Measurements from ENCODE around the gene CSTB. TPM values are rescaled to one million over a fixed set of nuclear protein-coding genes. Genes with fewer than 3 reads are reported as not detected.

Gene CSTB
- total and polyA plus RNA-seq, 12 donors = 9.5 to 143 (median 60.6) TPM

DNA sequence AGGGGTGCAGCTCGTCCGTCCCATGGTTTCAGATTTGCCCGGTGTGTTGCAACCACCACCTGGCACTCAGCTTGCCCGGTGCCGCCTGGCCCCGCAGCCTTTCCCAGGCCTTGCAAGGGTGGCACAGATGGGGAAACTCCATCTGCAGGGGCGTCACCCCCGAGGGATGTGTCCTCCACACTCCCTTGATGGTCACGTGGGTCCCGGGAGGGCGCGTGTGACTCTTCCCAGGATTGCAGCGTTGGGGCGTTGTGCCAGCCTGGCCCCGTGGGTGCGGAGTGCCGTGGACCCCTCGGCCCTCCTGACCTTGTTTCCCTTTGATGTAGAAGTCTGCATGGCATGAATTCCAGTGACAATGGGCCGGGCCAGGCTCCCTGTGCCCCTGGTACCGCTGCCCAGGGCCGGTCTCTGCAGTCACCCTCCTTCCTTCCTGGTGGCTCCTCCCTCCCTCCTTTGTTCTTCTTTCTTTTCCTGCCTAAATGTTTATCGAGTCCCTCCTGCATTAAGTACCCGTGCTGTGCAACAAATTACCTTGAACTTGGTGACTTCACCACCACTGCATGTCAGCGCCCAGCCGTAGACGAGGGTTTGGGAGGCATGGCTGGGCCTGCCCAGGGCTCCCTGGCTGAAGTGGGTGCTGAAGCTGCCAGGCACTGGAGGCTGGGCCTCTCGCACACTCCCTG is 36.2 kb upstream of the CSTB start:
- WGBS, 4 donors = 36 to 46% (median 43%) methylated on average over 9 to 27 of the region's 27 CpGs
- H3K27me3 ChIP-seq = no peaks in the 10 kb centered on the region
- peaks cover 0 to 13% of the 10 kb centered on the region in 2 donors for H3K4me1 ChIP-seq (replicated peaks in 1 of 2)
- intact Hi-C loops (cut with DNase I) = no loop called here
- peak overlapping the region in 1 of 4 donors; percentile 23 for H3K4me3 ChIP-seq
- no peaks in the 10 kb centered on the region for H3K9me3 ChIP-seq (replicated peaks in 1 of 3)
- TF ChIP-seq, protein P1, sequence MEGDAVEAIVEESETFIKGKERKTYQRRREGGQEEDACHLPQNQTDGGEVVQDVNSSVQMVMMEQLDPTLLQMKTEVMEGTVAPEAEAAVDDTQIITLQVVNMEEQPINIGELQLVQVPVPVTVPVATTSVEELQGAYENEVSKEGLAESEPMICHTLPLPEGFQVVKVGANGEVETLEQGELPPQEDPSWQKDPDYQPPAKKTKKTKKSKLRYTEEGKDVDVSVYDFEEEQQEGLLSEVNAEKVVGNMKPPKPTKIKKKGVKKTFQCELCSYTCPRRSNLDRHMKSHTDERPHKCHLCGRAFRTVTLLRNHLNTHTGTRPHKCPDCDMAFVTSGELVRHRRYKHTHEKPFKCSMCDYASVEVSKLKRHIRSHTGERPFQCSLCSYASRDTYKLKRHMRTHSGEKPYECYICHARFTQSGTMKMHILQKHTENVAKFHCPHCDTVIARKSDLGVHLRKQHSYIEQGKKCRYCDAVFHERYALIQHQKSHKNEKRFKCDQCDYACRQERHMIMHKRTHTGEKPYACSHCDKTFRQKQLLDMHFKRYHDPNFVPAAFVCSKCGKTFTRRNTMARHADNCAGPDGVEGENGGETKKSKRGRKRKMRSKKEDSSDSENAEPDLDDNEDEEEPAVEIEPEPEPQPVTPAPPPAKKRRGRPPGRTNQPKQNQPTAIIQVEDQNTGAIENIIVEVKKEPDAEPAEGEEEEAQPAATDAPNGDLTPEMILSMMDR (IDR thresholded peaks at IDR 0.05) = no peak
- no peak for TF ChIP-seq POLR2A (IDR thresholded peaks at IDR 0.05)
- peak overlapping the region in 1 of 5 donors; percentile 22 for H3K27ac ChIP-seq
- peak in 5 of 7 donors; percentile 41 to 60 (median 47) for DNase-seq
- no peaks in the 10 kb centered on the region for H3K36me3 ChIP-seq (replicated peaks in 1 of 2)

DNA sequence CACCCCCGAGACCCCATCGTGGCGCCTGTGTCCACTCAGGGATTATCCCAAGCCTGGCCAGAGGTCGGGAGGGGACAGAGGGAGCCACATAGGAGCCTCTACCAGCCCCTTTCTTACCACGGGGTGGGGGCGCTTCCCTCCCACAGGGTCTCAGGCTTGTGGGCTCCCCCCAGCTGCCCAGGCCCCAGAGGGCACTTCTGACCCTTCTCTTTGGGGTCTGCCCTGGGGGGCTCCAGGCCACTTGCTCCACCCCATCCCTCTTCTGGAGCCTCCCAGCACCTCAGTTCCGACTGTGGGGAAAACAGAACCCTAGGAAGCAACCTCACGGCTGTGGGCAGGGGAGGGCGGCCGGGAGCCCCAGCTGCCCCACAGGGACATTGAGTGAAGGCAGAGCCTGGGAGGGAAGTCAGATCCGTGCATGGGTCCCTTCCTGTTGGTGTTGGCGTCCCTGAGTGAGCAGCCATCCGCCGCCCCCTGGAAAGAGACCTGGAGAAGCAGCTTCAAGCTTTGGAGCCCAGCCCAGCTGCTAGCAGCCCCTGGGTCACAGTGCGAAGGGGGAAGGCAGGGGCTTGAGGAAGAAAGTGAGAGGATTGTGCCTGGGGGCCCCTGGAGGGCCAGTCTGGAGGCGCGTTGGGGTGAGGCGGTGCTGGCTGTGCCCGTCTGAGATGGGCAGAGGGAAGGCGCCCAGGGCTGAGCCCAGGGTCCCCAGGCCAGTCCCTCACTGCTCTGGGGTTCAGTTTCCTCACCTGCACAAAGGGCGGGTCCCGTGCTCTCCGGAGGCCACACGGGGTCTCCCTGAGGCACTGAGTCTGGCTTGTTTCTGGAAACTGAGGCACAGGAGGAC is 35.4 kb upstream of the CSTB start:
- 69 to 74% (median 72%) methylated on average over 7 to 24 of the region's 24 CpGs for WGBS, 4 donors
- DNase-seq = no peak
- Histone ChIP-seq H3K27ac (no peak overlapping the region), H3K4me3 (peak overlapping the region in 1 of 4 donors; percentile 23), H3K36me3 (replicated peaks in 1 of 2) (no peaks in the 10 kb centered on the region), H3K4me1 (replicated peaks in 1 of 2) (peaks cover 0 to 13% of the 10 kb centered on the region in 2 donors), H3K9me3 (replicated peaks in 1 of 3) (no peaks in the 10 kb centered on the region), H3K27me3 (no peaks in the 10 kb centered on the region)
- intact Hi-C loops (cut with DNase I) = loop anchor here in 1 of 2 donors (2.0 kb wide), 1 partner anchor 165 kb away; no protein-coding TSS in a partner anchor
- TF ChIP-seq, protein P1 (IDR thresholded peaks at IDR 0.05) = no peak
- no peak for TF ChIP-seq POLR2A (IDR thresholded peaks at IDR 0.05)

DNA sequence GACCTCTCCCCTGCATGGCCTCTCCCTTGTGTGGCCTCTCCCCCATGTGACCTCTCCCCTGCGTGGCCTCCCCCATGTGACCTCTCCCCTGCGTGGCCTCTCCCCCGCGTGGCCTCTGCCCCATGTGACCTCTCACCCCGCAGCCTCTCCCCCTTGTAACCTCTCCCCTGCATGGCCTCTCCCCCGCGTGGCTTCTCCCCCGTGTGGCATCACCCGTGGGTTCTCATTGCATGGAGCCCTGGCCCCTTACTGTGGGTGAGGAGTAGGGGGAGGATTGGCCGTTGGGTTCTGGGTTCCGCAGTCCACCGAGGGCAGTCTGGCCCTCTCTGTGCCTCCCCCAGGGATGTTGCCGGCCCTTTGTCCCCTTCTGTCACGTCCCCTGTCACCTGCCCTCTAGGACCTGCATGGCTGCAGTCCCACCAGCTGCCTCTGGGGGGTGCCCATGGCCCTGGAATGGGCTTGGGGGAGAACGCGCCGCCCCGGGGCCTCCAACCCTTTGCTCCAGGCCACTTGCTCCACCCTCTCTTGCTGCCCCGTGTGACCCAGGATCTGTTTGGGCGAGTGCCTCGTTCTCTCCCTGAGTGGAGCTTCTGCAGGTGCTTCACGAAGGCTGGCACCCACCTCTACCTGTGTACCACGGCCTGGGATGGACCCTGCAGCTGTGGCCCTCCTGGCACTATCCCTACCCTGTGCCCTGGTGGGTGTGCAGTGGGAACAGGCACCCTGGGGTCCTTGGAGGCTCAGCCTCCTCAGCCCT is 34.6 kb upstream of the CSTB start:
- WGBS, 4 donors = 15 to 43% (median 17%) methylated on average over 1 to 23 of the region's 23 CpGs
- DNase-seq = peak; percentile 87 to 95 (median 89)
- no peak overlapping the region for H3K27ac ChIP-seq
- no peaks in the 10 kb centered on the region for H3K9me3 ChIP-seq (replicated peaks in 1 of 3)
- no peak for TF ChIP-seq POLR2A (IDR thresholded peaks at IDR 0.05)
- TF ChIP-seq, protein P1 (IDR thresholded peaks at IDR 0.05) = peak; percentile 92 to 99 (median 96)
- no peaks in the 10 kb centered on the region for H3K27me3 ChIP-seq
- peaks cover 0 to 13% of the 10 kb centered on the region in 2 donors for H3K4me1 ChIP-seq (replicated peaks in 1 of 2)
- intact Hi-C loops (cut with DNase I) = loop anchor here in 1 of 2 donors (2.0 kb wide), 1 partner anchor 166 kb away; no protein-coding TSS in a partner anchor
- H3K4me3 ChIP-seq = no peak overlapping the region
- no peaks in the 10 kb centered on the region for H3K36me3 ChIP-seq (replicated peaks in 1 of 2)

Measured in adrenal gland (tissue), 12 donors.